Spleen (tissue), 11 donors: ENCODE measurements around the gene PLXNA1. TPM values are rescaled to one million over a fixed set of nuclear protein-coding genes. Genes with fewer than 3 reads are reported as not detected.

ENCODE experiments used
- DNase-seq: peaks from one replicate; pipeline ENCODE4 v3.0.0-alpha.2; 2020
- H3K27ac ChIP-seq, 8 donors: fragments of 200-600 bp; sonication (generic) in 7 of 8; 1 replicate in 4 of 8; 2 replicates in 4 of 8; pipeline versions ENCODE4 v1.5.0 to v1.8.0; 2016 to 2021; ENCODE audit warnings: inconsistent platforms in 4 of 8, mild to moderate bottlenecking in 4 of 8, moderate library complexity in 1 of 8
- H3K27me3 ChIP-seq, 7 donors: fragments of 200-600 bp; sonication (generic) in 6 of 7; replicated peaks in 1 of 7; 1 replicate in 4 of 7; 2 replicates in 3 of 7; pipeline versions ENCODE4 v1.5.0 to v1.8.0; 2016 to 2021; ENCODE audit warnings: inconsistent platforms in 3 of 7, mild to moderate bottlenecking in 1 of 7
- H3K36me3 ChIP-seq, 6 donors: fragments of 200-600 bp; sonication (generic) in 5 of 6; 1 replicate in 4 of 6; 2 replicates in 2 of 6; pipeline versions ENCODE4 v1.5.0 to v1.8.0; 2016 to 2021; ENCODE audit warnings: inconsistent platforms in 2 of 6
- H3K4me1 ChIP-seq, 6 donors: fragments of 200-600 bp; sonication (generic) in 5 of 6; 1 replicate in 3 of 6; 2 replicates in 3 of 6; pipeline versions ENCODE4 v1.5.0 to v1.8.0; 2016 to 2021; ENCODE audit warnings: inconsistent platforms in 3 of 6
- H3K4me3 ChIP-seq, 8 donors: fragments of 200-600 bp; sonication (generic) in 7 of 8; 1 replicate in 4 of 8; 2 replicates in 4 of 8; pipeline versions ENCODE4 v1.5.0 to v1.8.0; 2016 to 2021; ENCODE audit warnings: inconsistent platforms in 4 of 8, mild to moderate bottlenecking in 4 of 8, moderate library complexity in 2 of 8
- H3K9me3 ChIP-seq, 8 donors: fragments of 200-600 bp; sonication (generic) in 7 of 8; 1 replicate in 4 of 8; 2 replicates in 4 of 8; pipeline versions ENCODE4 v1.5.0 to v1.8.0; 2016 to 2021; ENCODE audit warnings: inconsistent platforms in 4 of 8
- POLR2A ChIP-seq, 3 donors: fragments of 450-650 bp; IDR thresholded peaks; one replicate each; pipeline ENCODE4 v1.5.1; 2017; ENCODE audit warnings: antibody characterized with exemption in 3 of 3, mild to moderate bottlenecking in 1 of 3
- POLR2AphosphoS5 ChIP-seq, 3 donors: sonication (generic); formaldehyde crosslinking; IDR thresholded peaks; one replicate each; pipeline ENCODE4 v1.5.1; 2017; ENCODE audit warnings: antibody characterized with exemption in 3 of 3
- WGBS, 5 donors: extraction: QIAGEN DNeasy Blood & Tissue Kit in 3 of 5; methylation state at CpG; one replicate each; pipeline versions ENCODE4 v1.1.5 to v1.1.7; 2013 to 2018; 5-methylcytosine and 5-hydroxymethylcytosine counted together
- intact Hi-C: fragments of 100-400 bp; cut with DNase I; formaldehyde crosslinking; loops from one replicate; pipeline ENCODE4 v1.15.0; 2023; ENCODE audit warnings: low total_unique reads
- polyA plus RNA-seq, 3 donors: library from polyadenylated mRNA; stranded (reverse); fragments of 200-250 nt; gene quantifications; one replicate each; pipeline ENCODE4 v1.2.1, GENCODE V29; 2013
- total RNA-seq, 7 donors: library from RNA; depleted of rRNA in 3 of 7; stranded (reverse); fragments of >200 nt in 3 of 7; fragmentation: NEBNext Ultra II Directional in 4 of 7; extraction: Animal tissue kit (Norgen Biotek cat#: 25700) in 4 of 7; gene quantifications; one replicate each; pipeline versions ENCODE4 v1.1.0 to v1.2.1, GENCODE V29; 2016 to 2021
- TF ChIP-seq, protein P1 (sequence below), 11 experiments: fragments of 200-600 bp in 7 of 11; fragments of 450-650 bp in 4 of 11; sonication (generic) in 4 of 11; IDR thresholded peaks in 8 of 11; conservative IDR thresholded peaks in 3 of 11; 1 replicate in 7 of 11; 2 replicates in 4 of 11; pipeline versions ENCODE4 v1.4.0 to v1.8.0; 2016 to 2021; ENCODE audit warnings: antibody characterized with exemption in 11 of 11, inconsistent platforms in 4 of 11, mild to moderate bottlenecking in 1 of 11
- donor health status: healthy with polysubstance abuse.
- donor health status: DM: no; HTN: no; CAD: no; lungs with moderate emphysema.
- donor health status: DM: no; HTN: no; CAD: no.
- donor health status: Bipolar disorder and iron deficiency.
- donor health status: healthy.
- donor health status: DM: no; HTN: no; CAD: no.
- donor health status: DM: yes; HTN: yes; CAD: no.

The PLXNA1 gene
- total and polyA plus RNA-seq, 10 donors: 3.7 to 47.6 (median 31.0) TPM

DNA sequence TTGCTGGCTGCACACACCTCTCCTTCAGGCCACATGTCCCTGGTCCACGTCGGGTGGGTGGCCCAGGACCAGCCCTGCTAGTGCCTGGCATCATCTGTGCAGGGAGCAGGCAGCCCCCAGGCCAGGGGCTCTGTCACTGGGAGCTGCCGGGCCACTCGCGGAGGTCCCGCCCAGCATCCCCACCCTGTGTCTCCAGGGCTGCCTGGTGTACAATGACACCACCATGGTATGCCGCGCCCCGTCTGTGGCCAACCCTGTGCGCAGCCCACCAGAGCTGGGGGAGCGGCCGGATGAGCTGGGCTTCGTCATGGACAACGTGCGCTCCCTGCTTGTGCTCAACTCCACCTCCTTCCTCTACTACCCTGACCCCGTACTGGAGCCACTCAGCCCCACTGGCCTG is 34.3 kb downstream of the PLXNA1 start:
- DNase-seq: no peak
- Histone ChIP-seq H3K4me1 (no peaks in the 10 kb centered on the region), H3K4me3 (no peak overlapping the region), H3K27ac (no peak overlapping the region), H3K9me3 (no peaks in the 10 kb centered on the region), H3K27me3 (no peaks in the 10 kb centered on the region), H3K36me3 (peaks cover 0 to 100% (median 71%) of the 10 kb centered on the region in 6 donors)
- WGBS, 5 donors: 94 to 100% (median 96%) methylated on average over 10 to 16 of the region's 16 CpGs
- TF ChIP-seq POLR2A (IDR thresholded peaks at IDR 0.05): no peak
- no peak for TF ChIP-seq POLR2AphosphoS5 (IDR thresholded peaks at IDR 0.05)
- TF ChIP-seq, protein P1, sequence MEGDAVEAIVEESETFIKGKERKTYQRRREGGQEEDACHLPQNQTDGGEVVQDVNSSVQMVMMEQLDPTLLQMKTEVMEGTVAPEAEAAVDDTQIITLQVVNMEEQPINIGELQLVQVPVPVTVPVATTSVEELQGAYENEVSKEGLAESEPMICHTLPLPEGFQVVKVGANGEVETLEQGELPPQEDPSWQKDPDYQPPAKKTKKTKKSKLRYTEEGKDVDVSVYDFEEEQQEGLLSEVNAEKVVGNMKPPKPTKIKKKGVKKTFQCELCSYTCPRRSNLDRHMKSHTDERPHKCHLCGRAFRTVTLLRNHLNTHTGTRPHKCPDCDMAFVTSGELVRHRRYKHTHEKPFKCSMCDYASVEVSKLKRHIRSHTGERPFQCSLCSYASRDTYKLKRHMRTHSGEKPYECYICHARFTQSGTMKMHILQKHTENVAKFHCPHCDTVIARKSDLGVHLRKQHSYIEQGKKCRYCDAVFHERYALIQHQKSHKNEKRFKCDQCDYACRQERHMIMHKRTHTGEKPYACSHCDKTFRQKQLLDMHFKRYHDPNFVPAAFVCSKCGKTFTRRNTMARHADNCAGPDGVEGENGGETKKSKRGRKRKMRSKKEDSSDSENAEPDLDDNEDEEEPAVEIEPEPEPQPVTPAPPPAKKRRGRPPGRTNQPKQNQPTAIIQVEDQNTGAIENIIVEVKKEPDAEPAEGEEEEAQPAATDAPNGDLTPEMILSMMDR (IDR thresholded peaks at IDR 0.05 in 8 of 11, conservative IDR thresholded peaks at IDR 0.05 in 3 of 11): no peak
- intact Hi-C loops: no loop called here

GRCh38 chr3:127017781-127018180 is 34.9 kb downstream of the PLXNA1 start:
- WGBS, 5 donors: 93 to 98% (median 96%) methylated on average over 15 to 17 of the region's 17 CpGs
- no peak overlapping the region for H3K27ac ChIP-seq
- no peaks in the 10 kb centered on the region for H3K4me1 ChIP-seq
- intact Hi-C loops: no loop called here
- no peak for DNase-seq
- no peaks in the 10 kb centered on the region for H3K27me3 ChIP-seq
- no peaks in the 10 kb centered on the region for H3K9me3 ChIP-seq
- TF ChIP-seq POLR2AphosphoS5 (IDR thresholded peaks at IDR 0.05) (no peak), POLR2A (IDR thresholded peaks at IDR 0.05) (no peak)
- TF ChIP-seq, protein P1 (IDR thresholded peaks at IDR 0.05 in 8 of 11, conservative IDR thresholded peaks at IDR 0.05 in 3 of 11): no peak
- peaks cover 0 to 100% (median 71%) of the 10 kb centered on the region in 6 donors for H3K36me3 ChIP-seq
- no peak overlapping the region for H3K4me3 ChIP-seq

DNA sequence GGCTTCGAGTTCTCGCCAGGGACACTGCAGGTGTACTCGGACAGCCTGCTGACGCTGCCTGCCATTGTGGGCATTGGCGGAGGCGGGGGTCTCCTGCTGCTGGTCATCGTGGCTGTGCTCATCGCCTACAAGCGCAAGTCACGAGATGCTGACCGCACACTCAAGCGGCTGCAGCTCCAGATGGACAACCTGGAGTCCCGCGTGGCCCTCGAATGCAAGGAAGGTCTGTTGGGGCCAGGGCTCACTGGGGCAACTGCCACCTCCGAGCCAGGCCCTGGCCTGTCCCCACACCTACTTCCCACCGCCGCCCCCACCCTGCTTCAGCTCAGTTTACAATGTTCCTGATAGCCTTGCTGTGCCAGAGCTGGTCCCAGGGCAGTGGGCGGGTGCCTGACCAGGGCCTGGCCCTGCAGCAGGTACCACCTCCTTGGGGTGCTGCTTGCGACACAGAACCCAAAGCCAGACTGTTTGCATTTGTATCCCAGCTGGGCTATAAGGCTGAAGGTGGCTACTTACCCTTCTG is 35.5 kb downstream of the PLXNA1 start:
- H3K4me1 ChIP-seq: no peaks in the 10 kb centered on the region

GRCh38 chr3:127019449-127019848 is 36.5 kb downstream of the PLXNA1 start:
- intact Hi-C loops: no loop called here
- 94 to 100% (median 95%) methylated on average over 4 to 8 of the region's 8 CpGs for WGBS, 5 donors
- Histone ChIP-seq H3K27ac (no peak overlapping the region), H3K9me3 (no peaks in the 10 kb centered on the region), H3K36me3 (peaks cover 0 to 98% (median 66%) of the 10 kb centered on the region in 6 donors), H3K4me3 (no peak overlapping the region), H3K4me1 (no peaks in the 10 kb centered on the region), H3K27me3 (no peaks in the 10 kb centered on the region)
- no peak for DNase-seq
- no peak for TF ChIP-seq POLR2AphosphoS5 (IDR thresholded peaks at IDR 0.05)

More for the DNA sequence above, 35.5 kb downstream of the PLXNA1 start:
- DNase-seq: no peak
- H3K27me3 ChIP-seq: no peaks in the 10 kb centered on the region
- no peaks in the 10 kb centered on the region for H3K9me3 ChIP-seq
- H3K27ac ChIP-seq: no peak overlapping the region
- WGBS, 5 donors: 92 to 97% (median 95%) methylated on average over 6 to 20 of the region's 20 CpGs
- intact Hi-C loops: no loop called here
- H3K36me3 ChIP-seq: peaks cover 0 to 100% (median 75%) of the 10 kb centered on the region in 6 donors
- H3K4me3 ChIP-seq: no peak overlapping the region
- TF ChIP-seq, protein P1 (IDR thresholded peaks at IDR 0.05 in 8 of 11, conservative IDR thresholded peaks at IDR 0.05 in 3 of 11): no peak
- TF ChIP-seq POLR2A (IDR thresholded peaks at IDR 0.05): no peak
- no peak for TF ChIP-seq POLR2AphosphoS5 (IDR thresholded peaks at IDR 0.05)
